PC-9 (cell line): ENCODE results near the gene BACH2. TPM values are rescaled to one million over a fixed set of nuclear protein-coding genes. Genes with fewer than 3 reads are reported as not detected.
"Not testable (repeated sequence)": the region's sequence is repeated elsewhere in the genome, so short reads cannot be mapped to it uniquely, and the experiment has no call there.

ENCODE experiments used
- BruUV-seq: library from RNA; stranded (reverse); fragments of 400-500 nt; replicated peaks from 2 replicates; lab custom pipeline; 2021; lab: Mats Ljungman, UMichigan
- CTCF ChIA-PET: fragments of 300-600 bp; sonication (Branson Sonifier 250); formaldehyde crosslinking; loops from one replicate; lab custom pipeline; 2022; ENCODE audit warnings: antibody characterized with exemption; lab: Charles Lee
- POLR2A ChIA-PET: fragments of 300-600 bp; sonication (Branson Sonifier 250); formaldehyde crosslinking; loops from one replicate; lab custom pipeline; 2022; ENCODE audit warnings: antibody characterized with exemption; ENCODE audit not compliant: unreplicated experiment; lab: Charles Lee
- DNase-seq, 2 experiments: peaks; one replicate each; pipeline versions ENCODE4 v3.0.0 to v3.0.0-alpha.2; 2015 to 2022; ENCODE audit warnings: mixed read lengths in 1 of 2
- H2AFZ ChIP-seq: fragments of 200-600 bp; sonication (generic); 2 replicates; pipeline ENCODE4 v1.8.1; 2017; ENCODE audit warnings: antibody characterized with exemption
- H3F3A ChIP-seq: fragments of 200-600 bp; sonication (generic); 2 replicates; pipeline ENCODE4 v1.8.1; 2017; ENCODE audit warnings: antibody characterized with exemption, mild to moderate bottlenecking, low read depth; ENCODE audit not compliant: insufficient read depth
- H3K27ac ChIP-seq: fragments of 200-600 bp; sonication (generic); 2 replicates; pipeline ENCODE4 v1.6.1; 2016; ENCODE audit warnings: mixed run types
- H3K27me3 ChIP-seq: fragments of 200-600 bp; sonication (generic); 2 replicates; pipeline ENCODE4 v1.6.1; 2016; ENCODE audit warnings: low read depth, mixed run types; ENCODE audit not compliant: insufficient read depth
- H3K36me3 ChIP-seq: fragments of 200-600 bp; sonication (generic); 2 replicates; pipeline ENCODE4 v1.6.1; 2016; ENCODE audit warnings: low read depth, mixed run types
- H3K4me1 ChIP-seq: fragments of 200-600 bp; sonication (generic); replicated peaks from 2 replicates; pipeline ENCODE4 v1.6.1; 2016; ENCODE audit warnings: mixed run types; ENCODE audit not compliant: insufficient read depth
- H3K4me2 ChIP-seq: fragments of 200-600 bp; sonication (generic); 2 replicates; pipeline ENCODE4 v1.6.1; 2017; ENCODE audit warnings: mixed run types
- H3K4me3 ChIP-seq: fragments of 200-600 bp; sonication (generic); 2 replicates; pipeline ENCODE4 v1.6.1; 2016; ENCODE audit warnings: mixed run types
- H3K79me2 ChIP-seq: fragments of 200-600 bp; sonication (generic); 2 replicates; pipeline ENCODE4 v1.6.1; 2017; ENCODE audit warnings: low read depth, mixed run types
- H3K9me2 ChIP-seq: fragments of 200-600 bp; sonication (generic); 2 replicates; pipeline ENCODE4 v1.8.1; 2017; ENCODE audit warnings: mild to moderate bottlenecking; ENCODE audit not compliant: insufficient read depth
- H3K9me3 ChIP-seq: fragments of 200-600 bp; sonication (generic); 2 replicates; pipeline ENCODE4 v1.8.1; 2016; ENCODE audit warnings: low read depth; ENCODE audit not compliant: insufficient read depth
- H4K20me1 ChIP-seq: fragments of 200-600 bp; sonication (generic); 2 replicates; pipeline ENCODE4 v1.8.1; 2017; ENCODE audit not compliant: insufficient read depth
- CTCF ChIP-seq: fragments of 200-600 bp; sonication (generic); conservative IDR thresholded peaks from 2 replicates; pipeline ENCODE4 v1.6.1; 2017; ENCODE audit warnings: mixed run types, antibody characterized with exemption, mild to moderate bottlenecking, moderate library complexity
- EZH2 ChIP-seq: fragments of 200-600 bp; sonication (generic); IDR thresholded peaks from 2 replicates; pipeline ENCODE4 v1.8.0; 2017; ENCODE audit warnings: antibody characterized with exemption, low read depth
- intact Hi-C: fragments of 100-400 bp; cut with micrococcal nuclease; formaldehyde crosslinking; loops from one replicate; pipeline ENCODE4 v1.10.0; 2022; ENCODE audit not compliant: unreplicated experiment
- total RNA-seq: library from RNA; stranded (reverse); gene quantifications from 2 replicates; pipeline ENCODE4 v1.2.3, GENCODE V29; 2021

The BACH2 gene
- total RNA-seq, 1 experiment from 2014 or later, result 2.3 TPM

- H3F3A ChIP-seq, result no peaks in the 10 kb centered on the region
- peak in 1 of 2 experiments; percentile 28 for DNase-seq
- ChIA-PET CTCF (no interaction called here), POLR2A (no interaction called here)
- intact Hi-C loops, result no loop called here
- H3K9me2 ChIP-seq, result no peaks in the 10 kb centered on the region
- H3K4me1 ChIP-seq, result no peaks in the 10 kb centered on the region
- no peak overlapping the region for H3K27ac ChIP-seq
- no peaks in the 10 kb centered on the region for H3K36me3 ChIP-seq
- H2AFZ ChIP-seq, result no peak overlapping the region
- TF ChIP-seq CTCF, result no peak
- no peak for TF ChIP-seq EZH2
- no peak overlapping the region for H3K4me2 ChIP-seq
- no peaks in the 10 kb centered on the region for H4K20me1 ChIP-seq
- H3K9me3 ChIP-seq, result no peaks in the 10 kb centered on the region
- no TSS peak for BruUV-seq
- H3K79me2 ChIP-seq, result no peaks in the 10 kb centered on the region
- no peaks in the 10 kb centered on the region for H3K27me3 ChIP-seq
- no peak overlapping the region for H3K4me3 ChIP-seq
These were observed 401.3 kb downstream of the BACH2 start for GRCh38 chr6:89895276-89895874.

DNA sequence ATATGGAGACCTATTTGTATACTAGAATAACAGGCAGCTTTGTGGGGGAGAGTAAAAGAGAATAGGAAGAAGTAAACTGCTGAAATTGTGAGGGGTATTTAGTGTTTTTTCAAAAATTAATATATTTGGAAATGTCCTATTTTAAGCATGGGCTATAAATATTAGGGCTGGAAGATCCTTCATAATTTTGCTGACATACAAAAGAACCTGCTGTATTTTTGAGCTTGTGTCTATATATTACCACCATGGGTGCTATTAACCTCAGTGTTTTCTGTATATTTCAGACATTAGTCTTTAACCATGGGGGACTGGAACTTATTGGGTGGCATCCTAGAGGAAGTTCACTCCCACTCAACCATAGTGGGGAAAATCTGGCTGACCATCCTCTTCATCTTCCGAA is 402.5 kb downstream of the BACH2 start, which contains the start of gene GJA10:
GJA10 (plus strand) TSS at position 301 of the 400 bp plus-strand sequence; CDS start at position 301, 0 bp downstream.
- no peak for TF ChIP-seq CTCF
- TF ChIP-seq EZH2, result no peak
- H3K4me2 ChIP-seq, result no peak within 1 kb of the TSS
- no peaks in the 10 kb centered on the region for H3K9me3 ChIP-seq
- H3K9me2 ChIP-seq, result no peaks in the 10 kb centered on the region
- no peaks in the 10 kb centered on the region for H3K36me3 ChIP-seq
- no peak for DNase-seq
- no peaks in the 10 kb centered on the region for H3F3A ChIP-seq
- no peak within 1 kb of the TSS for H3K4me3 ChIP-seq
- no peaks in the 10 kb centered on the region for H4K20me1 ChIP-seq
- no peak within 1 kb of the TSS for H3K27ac ChIP-seq
- no peaks in the 10 kb centered on the region for H3K4me1 ChIP-seq
- ChIA-PET POLR2A (no interaction called here), CTCF (no interaction called here)
- no peaks in the 10 kb centered on the region for H3K79me2 ChIP-seq
- intact Hi-C loops, result no loop called here
- no TSS peak for BruUV-seq
- H3K27me3 ChIP-seq, result no peaks in the 10 kb centered on the region
- no peak within 1 kb of the TSS for H2AFZ ChIP-seq

DNA sequence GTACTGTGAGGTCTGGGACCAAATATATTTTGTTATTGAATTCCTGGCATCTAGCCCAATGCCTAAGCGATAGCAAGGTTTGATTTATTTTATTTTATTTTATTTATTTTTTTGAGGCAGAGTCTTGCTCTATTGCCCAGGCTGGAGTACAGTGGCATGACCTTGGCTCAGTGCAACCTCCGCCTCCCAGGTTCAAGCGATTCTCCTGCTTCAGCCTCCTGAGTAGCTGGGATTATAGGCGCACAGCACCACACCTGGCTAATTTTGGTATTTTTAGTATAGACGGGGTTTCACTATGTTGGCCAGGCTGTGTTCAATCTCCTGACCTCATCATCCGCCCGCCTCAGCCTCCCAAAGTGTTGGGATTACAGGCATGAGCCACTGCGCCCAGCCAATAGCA is 404.1 kb downstream of the BACH2 start:
- H3K9me3 ChIP-seq, H3K9me2 ChIP-seq, H3F3A ChIP-seq, POLR2A ChIA-PET, H3K4me3 ChIP-seq, H3K4me2 ChIP-seq, H3K36me3 ChIP-seq, H3K27me3 ChIP-seq, H3K4me1 ChIP-seq, H4K20me1 ChIP-seq, intact Hi-C loops, H3K79me2 ChIP-seq, CTCF ChIA-PET, BruUV-seq, DNase-seq, H2AFZ ChIP-seq, H3K27ac ChIP-seq: not testable (repeated sequence)

DNA sequence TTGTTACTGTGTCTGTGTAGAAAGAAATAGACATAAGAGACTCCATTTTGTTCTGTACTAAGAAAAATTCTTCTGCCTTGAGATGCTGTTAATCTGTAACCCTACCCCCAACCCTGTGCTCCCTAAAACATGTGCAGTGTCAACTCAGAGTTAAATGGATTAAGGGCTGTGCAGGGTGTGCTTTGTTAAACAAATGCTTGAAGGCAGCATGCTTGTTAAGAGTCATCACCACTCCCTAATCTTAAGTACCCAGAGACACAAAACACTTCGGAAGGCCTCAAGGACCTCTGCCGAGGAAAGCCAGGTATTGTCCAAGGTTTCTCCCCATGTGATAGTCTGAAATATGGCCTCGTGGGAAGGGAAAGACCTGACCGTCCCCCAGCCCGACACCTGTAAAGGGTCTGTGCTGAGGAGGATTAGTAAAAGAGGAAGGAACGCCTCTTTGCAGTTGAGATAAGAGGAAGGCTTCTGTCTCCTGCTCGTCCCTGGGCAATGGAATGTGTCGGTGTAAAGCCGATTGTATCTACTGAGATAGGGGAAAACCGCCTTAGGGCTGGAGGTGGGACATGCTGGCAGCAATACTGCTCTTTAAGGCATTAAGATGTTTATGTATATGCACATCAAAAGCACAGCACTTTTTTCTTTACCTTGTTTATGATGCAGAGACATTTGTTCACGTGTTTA is 405.7 kb downstream of the BACH2 start:
- H2AFZ ChIP-seq, H3F3A ChIP-seq, H3K27ac ChIP-seq, H3K9me2 ChIP-seq, H3K4me1 ChIP-seq, BruUV-seq, H3K36me3 ChIP-seq, POLR2A ChIA-PET, H3K4me2 ChIP-seq, H3K79me2 ChIP-seq, H3K27me3 ChIP-seq, DNase-seq, H3K4me3 ChIP-seq, H3K9me3 ChIP-seq, H4K20me1 ChIP-seq, intact Hi-C loops: not testable (repeated sequence)
- CTCF ChIA-PET, result interaction anchor here (0.6 kb wide), 1 partner anchor 98 kb away, joined by 4 read pairs; no protein-coding TSS in a partner anchor
